HG03558 (cell line): Measurements from ENCODE around the gene LTB4R2.
A peak's percentile ranks its signal among the peaks of the same experiment; 100 is the strongest.

ENCODE experiments used
- ATAC-seq: cut with Tn5 transposase; IDR thresholded peaks from one replicate; pipeline ENCODE4 v1.9.1; 2021; ENCODE audit warnings: moderate number of reproducible peaks; ENCODE audit not compliant: unreplicated experiment; ENCODE audit errors: extremely low read depth

The LTB4R2 gene

DNA sequence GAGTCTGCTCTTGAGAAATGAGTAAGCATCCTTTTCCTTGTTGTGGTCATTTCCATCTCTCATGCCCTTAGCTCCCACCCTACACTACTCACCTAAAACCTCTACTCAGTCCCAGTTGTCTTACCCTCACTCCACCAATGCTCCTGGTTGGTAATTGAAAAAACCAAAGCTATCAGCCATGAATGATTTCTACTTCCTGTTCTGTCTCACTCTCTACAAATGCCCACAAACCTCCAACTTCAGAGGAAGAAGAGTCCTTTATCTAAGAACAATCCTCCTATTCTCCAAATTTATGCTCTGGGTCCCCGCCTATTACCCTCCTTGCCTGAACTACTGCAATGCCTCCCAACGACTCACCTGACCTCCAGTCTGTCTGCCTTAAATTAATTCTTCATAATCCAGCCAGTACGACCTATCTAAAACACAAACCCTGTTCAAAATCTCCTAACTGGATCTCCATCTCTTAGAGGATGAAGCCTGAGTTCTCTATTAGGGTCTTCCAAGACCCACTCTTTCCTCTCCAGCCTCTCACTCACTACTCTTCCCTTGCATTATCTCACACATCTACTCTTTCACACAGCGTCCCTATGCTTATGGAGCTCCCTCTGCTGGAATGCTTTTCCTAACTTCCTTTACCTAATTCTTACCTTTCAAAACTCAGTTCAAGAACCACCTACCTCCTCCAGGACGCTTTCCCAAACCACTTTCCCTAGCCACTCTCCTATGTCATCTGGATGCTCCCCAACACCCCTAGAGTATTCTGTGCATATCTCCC lies 12.6 kb upstream of the LTB4R2 start:
- peak; percentile 10 for ATAC-seq

DNA sequence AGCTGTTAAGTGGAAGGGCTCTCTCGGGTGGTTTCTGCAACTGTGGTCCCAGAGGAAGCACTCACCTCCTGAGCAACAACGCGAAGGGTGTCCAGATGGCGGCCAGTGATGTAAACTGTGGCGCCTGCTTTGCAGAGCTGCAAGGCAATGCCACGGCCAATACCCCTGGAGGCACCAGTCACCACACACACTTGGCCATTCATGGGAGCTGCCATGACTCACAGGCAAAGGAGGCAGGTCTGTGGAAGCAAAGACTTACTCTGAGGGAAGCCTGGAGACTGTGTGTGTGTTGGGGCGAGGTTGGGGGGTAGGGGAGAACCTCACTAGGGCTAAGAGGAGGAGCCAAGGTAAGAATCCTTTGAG lies 11.1 kb upstream of the LTB4R2 start:
- no peak for ATAC-seq

DNA sequence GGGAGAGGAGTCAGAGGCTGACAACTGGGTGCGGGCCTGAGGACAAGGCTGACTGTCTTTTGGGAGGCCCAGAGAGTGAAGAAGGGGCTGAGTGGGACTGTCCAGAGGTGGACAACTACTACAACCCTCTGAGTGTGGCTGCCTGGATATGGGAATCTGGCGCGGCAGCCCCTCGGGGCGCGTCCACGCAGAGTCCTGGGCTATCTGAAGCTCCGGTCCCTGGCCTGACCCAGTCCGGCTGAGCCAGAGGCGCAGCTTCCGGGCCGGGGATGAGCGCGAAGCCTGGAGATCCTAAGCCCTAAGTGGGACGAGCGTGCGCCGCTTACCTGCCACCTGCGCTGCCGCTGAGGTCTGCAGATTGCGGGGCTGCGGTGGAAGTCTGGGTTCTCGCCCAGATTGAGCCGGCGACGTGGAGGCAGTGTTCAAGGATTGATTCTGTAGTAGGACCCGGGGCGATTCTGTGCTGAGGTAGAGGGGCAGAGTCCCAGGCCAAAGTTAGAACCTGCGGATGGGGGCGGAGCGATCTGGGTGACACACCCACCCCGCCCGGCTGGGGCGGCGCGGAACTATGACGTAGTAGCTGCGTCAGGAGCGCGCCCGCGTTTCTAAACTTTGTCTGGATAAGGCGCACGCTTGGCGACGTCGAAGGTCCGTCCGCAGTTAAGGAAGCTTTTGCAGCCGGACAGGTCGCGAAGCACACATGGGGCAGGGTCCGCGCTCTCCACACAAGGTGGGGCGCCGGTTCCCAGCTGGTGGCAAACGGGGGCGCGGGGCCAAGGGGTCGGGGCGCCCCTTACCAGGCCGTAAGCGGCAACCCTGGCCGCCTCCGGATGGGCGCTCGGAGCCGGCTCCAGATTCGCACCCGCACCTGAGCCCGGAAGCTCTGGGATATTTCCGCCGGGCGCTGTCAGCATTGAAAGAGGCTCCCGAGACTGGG lies 10.4 kb upstream of the LTB4R2 start, which contains the start of the genes DHRS1 and NOP9:
Gene DHRS1, minus strand, starts transcription at position 526 of the 937 bp plus-strand sequence. CDS start 674 bp downstream, outside the sequence.
Gene NOP9, plus strand, starts transcription at position 596 of the 937 bp plus-strand sequence. Its CDS starts 105 bp downstream, at position 701.
- ATAC-seq = peak; percentile 40

DNA sequence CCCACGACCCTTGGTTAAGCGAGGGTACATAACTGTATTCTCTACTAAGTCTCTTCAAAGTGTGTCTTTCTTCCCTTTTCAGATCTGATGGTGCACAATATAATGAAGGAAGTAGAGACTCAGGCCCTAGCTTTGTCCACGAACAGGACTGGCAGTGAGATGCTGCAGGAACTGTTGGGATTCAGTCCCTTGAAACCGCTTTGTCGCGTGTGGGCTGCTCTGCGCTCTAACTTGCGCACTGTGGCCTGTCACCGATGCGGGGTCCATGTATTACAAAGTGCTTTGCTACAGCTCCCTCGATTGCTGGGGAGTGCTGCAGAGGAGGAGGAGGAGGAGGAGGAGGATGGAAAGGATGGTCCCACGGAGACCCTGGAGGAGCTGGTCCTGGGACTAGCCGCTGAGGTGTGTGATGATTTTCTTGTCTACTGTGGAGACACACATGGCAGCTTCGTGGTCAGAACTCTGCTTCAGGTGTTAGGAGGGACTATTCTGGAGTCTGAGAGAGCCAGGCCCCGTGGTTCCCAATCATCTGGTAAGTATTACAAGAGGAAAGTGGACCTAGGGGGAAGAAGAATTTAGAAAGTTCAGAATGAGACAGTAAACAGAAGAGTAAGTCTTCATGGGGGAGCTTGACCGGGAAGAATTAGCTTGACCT lies 9.5 kb upstream of the LTB4R2 start:
- ATAC-seq = no peak

DNA sequence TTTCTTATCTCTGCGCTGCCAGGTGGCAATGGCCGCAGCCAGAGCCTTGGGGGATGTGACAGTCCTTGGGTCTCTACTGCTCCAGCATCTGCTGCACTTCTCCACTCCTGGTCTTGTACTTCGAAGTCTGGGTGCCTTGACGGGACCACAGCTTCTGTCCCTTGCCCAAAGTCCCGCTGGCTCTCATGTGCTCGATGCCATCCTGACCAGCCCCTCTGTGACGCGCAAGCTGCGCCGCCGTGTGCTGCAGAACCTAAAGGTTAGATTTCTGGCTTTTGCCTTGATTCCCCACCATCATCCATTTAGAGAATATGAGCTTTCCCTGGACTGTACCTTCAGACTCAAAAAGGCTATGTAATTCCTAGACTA lies 5.9 kb upstream of the LTB4R2 start:
- ATAC-seq = no peak

DNA sequence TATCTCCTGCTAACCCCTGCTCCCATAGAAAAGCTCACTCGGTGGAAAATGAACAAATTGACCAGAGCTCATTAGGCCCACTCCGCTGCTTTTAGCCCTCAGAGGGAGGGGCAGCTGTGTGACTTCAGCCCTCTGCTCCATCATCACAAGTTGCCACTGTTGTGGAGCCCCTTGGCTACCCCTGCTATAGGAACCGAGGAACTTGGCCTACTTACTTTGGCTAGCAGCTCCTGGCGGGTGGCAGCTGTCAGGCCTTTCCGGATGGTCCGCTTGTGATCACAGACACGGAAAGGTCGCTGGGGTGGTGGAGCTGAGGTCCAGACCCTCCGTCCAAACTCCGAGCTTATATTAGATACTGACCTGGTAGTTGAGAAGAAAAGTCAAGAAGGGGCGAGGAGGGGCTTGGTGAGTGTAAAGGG lies 2.8 kb upstream of the LTB4R2 start:
- no peak for ATAC-seq

DNA sequence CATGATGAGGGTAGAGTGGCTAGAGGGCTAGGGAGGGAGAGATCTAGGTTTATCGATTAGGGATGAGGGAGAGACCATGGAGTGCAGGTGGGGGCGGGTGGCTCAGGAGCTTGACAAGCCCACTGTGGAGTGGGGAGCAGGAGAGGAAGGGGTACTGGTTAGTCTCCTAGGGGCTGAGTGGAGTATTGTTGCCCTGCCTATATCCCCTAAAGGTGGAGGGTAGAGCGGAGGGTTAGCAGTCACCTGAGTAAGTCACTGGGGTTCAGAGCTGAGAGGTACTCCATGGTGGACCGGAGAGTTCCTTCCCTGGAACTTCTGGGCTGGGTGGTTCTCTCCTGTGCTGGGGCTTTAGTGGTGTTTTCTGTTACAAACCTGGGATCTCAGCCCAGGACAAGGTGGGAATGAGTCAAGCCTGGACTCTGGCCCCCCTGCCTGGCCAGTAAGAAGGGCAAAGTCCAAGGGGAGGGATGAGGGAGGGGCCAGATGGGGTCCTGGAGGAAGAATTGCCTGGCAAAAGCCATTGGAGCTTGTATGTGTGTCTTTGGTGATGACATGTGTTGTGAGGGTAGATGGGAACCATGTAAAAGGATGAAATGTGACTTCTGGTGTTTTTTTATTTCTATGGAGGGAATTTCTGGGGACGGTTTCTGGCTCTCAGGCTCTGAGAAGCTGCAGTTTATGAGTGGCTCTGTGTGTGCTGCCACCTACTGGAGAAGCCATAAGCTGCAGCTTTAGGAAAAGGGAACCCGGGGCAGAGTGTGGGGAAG lies 2.2 kb upstream of the LTB4R2 start, which contains the start of gene CIDEB:
Gene CIDEB, minus strand, starts transcription at position 403 of the 767 bp plus-strand sequence. Its CDS starts 119 bp downstream, at position 284.
- no peak for ATAC-seq

DNA sequence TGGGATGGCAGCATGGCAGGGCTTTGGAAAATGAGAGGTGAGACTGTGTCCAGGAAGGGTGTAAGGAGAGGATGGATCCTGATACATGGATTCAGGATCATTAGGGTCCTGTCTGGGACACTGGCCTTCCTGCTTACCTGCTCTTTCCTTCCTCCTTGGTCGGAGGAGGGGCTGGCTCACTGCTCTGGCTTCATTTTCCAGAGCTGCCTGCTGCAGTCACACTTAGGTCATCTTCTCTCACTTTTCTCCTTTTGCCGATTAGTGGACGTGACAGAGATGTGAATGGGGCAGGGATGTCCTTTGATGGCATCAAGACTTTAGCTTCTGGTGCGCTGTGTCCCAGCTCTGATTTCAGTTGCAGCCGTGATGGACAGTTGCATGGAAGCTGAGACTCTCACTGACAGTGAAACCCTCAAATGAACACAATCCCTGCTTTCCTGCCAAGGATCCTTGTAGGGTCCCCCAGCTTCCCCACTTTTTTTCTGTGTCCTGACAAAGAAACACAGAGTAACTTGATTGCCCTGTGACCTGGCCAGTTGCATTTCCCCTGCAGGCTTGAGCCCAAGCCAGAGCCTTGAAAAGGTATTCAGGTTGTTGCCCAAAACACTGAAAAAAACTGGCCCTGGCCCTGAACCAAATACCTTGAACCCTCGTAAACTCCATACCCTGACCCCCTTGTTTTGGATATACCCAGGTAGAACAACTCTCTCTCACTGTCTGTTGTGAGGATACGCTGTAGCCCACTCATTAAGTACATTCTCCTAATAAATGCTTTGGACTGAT lies 1.4 kb upstream of the LTB4R2 start:
- no peak for ATAC-seq

DNA sequence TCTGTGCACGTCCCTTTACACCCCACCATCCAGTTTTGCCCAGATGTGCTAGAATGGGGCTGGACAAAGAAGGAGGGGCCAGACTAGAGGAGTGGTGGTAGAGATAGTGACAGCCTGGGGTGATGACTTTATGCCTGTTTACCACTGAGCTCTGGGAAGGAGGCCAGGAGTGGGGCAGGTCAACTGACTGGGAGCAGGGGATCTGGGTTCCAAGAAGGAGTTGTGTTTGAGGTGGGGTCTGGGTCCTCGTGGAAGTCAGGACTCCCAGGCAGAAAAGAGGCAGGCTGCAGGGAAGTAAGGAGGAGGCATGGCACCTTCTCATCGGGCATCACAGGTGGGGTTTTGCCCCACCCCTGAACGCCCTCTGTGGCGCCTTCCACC lies 315 bp downstream of the LTB4R2 start:
- ATAC-seq = no peak

DNA sequence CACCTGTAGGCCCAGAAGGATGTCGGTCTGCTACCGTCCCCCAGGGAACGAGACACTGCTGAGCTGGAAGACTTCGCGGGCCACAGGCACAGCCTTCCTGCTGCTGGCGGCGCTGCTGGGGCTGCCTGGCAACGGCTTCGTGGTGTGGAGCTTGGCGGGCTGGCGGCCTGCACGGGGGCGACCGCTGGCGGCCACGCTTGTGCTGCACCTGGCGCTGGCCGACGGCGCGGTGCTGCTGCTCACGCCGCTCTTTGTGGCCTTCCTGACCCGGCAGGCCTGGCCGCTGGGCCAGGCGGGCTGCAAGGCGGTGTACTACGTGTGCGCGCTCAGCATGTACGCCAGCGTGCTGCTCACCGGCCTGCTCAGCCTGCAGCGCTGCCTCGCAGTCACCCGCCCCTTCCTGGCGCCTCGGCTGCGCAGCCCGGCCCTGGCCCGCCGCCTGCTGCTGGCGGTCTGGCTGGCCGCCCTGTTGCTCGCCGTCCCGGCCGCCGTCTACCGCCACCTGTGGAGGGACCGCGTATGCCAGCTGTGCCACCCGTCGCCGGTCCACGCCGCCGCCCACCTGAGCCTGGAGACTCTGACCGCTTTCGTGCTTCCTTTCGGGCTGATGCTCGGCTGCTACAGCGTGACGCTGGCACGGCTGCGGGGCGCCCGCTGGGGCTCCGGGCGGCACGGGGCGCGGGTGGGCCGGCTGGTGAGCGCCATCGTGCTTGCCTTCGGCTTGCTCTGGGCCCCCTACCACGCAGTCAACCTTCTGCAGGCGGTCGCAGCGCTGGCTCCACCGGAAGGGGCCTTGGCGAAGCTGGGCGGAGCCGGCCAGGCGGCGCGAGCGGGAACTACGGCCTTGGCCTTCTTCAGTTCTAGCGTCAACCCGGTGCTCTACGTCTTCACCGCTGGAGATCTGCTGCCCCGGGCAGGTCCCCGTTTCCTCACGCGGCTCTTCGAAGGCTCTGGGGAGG lies 985 bp downstream of the LTB4R2 start, which contains the start of gene LTB4R:
Gene LTB4R, plus strand, starts transcription at position 857 of the 959 bp plus-strand sequence. CDS start 4,150 bp downstream, outside the sequence.
- ATAC-seq = peak; percentile 50

DNA sequence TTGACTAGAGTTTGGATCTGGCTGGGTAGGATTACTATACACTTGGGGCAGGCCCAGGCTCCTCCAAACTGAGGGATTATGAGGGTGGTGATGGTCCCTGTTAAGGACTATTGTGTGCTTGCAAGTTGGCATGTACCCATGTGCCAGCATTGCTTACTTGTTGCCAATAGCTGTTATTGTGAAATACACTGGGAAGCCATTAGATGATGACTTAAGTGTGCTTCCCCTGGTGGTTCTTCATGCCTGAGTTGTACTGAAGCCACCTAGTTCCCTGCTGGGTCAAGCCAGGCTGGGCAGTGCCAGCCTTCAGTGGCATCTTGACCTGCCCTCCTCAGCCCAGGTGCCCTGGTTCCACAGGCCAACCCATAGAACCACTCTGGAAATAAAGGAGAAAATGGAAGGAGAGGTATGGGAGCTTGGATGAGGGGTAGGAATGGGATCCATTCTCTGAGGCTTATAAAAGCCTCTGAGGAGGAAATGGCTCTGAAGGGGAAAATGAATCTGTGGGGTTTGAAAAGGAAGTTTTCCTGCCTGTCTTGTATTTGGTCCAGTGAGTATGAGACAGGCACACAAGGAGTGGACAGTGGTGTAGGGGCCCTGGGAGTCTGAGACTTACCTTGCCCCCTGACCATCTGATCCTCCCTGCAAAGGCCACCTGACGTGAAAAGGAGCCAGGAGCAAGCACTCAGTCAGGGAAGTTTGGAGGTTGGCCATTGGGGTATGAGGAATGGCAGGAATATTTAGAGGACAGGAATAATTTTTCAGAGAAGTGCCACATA lies 2.1 kb downstream of the LTB4R2 start:
- ATAC-seq = no peak

DNA sequence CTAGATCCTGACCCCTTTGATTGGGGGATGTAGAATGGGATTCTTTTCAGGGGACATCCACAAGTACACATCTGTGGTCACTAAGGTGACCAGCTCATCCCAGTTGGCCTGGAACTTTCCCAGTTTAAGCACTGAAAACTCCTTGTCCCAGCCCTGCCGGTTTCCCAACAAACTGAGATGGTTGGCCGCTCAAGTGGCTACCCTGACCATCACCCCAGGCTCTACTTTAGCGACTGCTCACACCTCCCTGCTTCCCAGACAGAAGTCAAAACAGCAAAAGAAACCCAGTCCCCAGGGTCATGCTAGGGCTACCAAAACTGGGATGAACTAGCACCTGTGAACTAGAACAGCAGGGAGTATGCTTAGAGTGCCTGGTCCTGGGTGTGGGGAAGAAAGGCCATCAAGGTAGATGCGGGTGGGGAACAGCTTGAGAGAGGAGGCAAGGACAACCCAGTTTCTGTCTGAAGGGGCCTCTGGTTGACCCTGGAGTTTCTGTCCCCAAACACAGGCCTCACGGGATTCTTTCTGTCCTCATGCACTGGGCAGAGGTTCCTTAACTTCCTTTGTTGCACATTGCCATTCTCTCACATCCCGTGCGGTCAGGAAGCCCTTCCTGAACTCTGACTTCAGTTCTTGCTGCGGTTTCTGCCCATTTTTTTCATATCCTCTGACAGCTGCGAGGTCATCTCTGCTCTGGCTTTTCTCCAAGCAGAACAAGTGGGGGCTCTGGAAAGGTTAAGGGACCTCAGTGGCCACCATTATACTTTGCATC lies 3.0 kb downstream of the LTB4R2 start:
- no peak for ATAC-seq

DNA sequence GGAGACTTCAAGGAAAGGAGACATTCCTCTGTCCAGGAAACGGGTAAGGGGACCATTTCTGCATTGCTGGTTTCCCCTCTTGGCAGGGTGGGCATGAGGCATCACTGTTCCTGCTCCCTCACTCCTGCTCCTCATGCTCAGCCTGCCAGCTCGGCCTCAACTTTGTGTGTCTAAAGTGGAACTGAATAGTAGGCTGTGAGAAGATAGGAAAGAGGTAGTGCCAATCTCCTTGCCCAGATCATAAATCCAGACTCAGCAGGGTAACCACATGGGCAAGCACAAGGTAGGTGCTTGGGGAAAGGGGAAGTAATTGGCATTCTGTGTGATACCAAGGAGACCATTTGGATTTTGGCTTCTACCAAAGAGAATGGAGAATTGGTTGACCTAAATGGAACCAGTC lies 4.0 kb downstream of the LTB4R2 start:
- no peak for ATAC-seq

DNA sequence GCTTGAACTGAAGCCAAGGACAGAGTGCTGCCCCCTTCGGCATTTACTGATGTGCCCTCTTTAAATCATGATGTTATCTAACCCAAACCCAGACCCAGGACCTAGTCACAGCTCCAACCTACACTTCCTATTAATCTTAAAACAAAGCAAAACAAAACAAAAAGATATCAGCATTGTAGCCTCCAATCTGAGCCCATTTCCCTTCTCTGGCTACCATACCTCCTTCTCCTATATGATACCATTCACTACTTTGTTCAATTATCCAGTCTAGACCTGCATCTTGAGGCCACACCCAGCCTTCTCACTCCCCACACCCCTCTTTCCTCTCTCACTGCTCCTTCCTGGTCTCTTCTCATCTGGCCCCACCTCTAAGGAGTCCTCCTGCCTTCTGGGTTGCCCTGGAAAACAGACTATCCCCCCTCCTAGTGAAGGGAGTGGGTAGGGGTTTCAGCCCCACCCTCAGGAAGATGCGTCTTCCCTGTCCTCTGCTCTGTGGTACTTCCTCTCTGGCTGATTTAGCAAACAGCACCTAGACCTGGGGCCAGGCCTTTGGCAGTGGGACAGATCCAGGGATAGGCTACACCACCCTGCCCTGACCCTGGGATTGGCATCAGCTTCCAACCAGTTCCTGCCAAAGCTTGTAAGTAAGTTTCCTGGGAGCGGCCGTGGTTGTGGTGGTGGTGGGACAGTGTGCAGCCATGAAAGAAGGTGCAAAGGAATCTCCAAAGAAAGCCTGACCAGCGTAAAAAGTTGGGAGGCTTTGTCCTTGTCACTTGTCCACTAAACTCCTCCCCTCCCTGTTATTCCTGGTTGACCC lies 4.6 kb downstream of the LTB4R2 start:
- no peak for ATAC-seq

DNA sequence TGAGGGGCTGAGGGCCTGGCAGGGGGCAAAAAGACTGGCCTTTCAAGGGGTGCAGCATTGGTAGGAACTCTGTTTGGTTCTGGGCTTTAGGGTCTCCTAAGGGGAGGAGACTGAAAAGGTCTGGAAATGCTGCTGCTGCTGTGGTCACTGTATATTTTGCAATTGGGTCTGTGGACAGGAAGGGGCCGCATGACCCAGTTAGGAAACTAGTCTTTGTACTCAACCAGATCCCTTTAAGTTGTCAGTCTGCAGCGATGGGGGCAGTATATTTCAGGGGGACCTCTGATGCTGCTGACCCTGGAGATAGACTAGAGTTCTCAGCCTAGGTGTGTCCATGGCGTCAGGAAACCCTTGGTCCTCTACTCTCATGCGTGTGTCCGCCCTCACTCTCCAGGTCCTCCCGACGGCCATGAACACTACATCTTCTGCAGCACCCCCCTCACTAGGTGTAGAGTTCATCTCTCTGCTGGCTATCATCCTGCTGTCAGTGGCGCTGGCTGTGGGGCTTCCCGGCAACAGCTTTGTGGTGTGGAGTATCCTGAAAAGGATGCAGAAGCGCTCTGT lies 5.4 kb downstream of the LTB4R2 start:
- ATAC-seq = no peak
